Upper lobe of left lung (tissue), 4 donors: Measurements from ENCODE around the gene ECE1.

Experiments used
- POLR2A ChIP-seq, 4 donors: fragments of 450-650 bp; IDR thresholded peaks; one replicate each; pipeline ENCODE4 v1.5.1; 2016 to 2017; ENCODE audit warnings: antibody characterized with exemption in 4 of 4, mild to moderate bottlenecking in 2 of 4
- TF ChIP-seq, protein P1 (sequence below), 6 experiments: fragments of 450-650 bp in 4 of 6; fragments of 200-600 bp in 2 of 6; sonication (generic) in 2 of 6; IDR thresholded peaks; one replicate each; pipeline ENCODE4 v1.5.1; 2016 to 2019; ENCODE audit warnings: antibody characterized with exemption in 6 of 6

DNA sequence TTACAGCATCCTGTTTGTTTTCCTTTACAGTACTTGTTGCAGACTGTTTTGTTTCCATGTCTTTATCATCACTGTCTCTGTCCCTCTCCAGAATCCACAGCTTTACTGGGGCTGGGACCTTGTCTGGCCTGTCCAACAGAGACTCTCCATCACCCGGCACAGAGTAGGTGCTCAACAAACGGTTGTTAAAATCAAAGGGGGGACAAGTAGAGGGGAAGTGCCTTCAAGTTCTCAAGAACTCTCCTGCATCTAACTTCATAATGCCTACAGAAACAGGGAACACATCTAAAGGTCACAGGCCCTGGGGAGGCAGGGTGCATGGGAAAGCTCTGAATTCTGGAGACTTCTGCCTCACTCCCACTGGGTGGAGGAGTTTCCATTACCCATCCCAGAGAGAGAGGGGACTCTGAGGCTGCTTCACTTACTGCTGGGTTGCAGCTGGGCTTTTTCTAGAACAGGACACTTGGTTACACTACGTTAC is 2.3 kb upstream of the ECE1 start:
- TF ChIP-seq, protein P1, sequence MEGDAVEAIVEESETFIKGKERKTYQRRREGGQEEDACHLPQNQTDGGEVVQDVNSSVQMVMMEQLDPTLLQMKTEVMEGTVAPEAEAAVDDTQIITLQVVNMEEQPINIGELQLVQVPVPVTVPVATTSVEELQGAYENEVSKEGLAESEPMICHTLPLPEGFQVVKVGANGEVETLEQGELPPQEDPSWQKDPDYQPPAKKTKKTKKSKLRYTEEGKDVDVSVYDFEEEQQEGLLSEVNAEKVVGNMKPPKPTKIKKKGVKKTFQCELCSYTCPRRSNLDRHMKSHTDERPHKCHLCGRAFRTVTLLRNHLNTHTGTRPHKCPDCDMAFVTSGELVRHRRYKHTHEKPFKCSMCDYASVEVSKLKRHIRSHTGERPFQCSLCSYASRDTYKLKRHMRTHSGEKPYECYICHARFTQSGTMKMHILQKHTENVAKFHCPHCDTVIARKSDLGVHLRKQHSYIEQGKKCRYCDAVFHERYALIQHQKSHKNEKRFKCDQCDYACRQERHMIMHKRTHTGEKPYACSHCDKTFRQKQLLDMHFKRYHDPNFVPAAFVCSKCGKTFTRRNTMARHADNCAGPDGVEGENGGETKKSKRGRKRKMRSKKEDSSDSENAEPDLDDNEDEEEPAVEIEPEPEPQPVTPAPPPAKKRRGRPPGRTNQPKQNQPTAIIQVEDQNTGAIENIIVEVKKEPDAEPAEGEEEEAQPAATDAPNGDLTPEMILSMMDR (IDR thresholded peaks at IDR 0.05): no peak
- no peak for TF ChIP-seq POLR2A (IDR thresholded peaks at IDR 0.05)
